ENCODE measurements around the gene ZBTB8A. TPM values are rescaled to one million over a fixed set of nuclear protein-coding genes. Genes with fewer than 3 reads are reported as not detected.
"Not testable (repeated sequence)": the region's sequence is repeated elsewhere in the genome, so short reads cannot be mapped to it uniquely, and the experiment has no call there.

ZBTB8A gene
- total RNA-seq, 2 experiments from 2014 or later = not detected

DNA sequence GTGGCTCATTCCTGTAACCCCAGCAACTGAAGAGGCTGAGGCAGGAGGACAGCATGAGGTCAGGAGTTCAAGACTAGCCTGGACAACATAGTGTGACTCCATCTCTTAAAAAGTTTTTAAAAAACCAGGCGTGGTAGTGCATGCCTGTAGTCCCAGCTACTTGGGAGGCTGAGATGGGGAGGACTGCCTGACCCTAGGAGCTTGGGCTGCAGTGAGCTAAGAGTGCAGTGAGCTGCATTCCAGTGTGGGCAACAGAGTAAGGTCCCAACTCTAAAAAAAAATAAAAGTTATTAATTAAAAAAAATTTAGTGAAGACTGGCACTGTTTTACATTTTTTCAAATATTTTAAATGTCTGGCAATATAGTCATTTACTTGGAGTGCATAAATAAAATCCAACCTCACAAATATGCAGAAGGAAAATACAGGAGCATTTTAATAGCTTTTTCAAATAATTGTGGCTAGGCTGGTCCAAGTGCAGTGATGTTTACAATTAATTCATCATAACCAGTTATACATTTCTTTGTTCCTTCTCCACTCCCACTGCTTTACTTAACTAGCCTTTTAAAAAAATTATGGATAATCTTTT is 100.4 kb downstream of the ZBTB8A start:
- H3K36me3 ChIP-seq (ENCODE audit: insufficient read depth, low read length) = peaks cover 20% of the 10 kb centered on the region
- H3K9me3 Mint-ChIP-seq = no peaks in the 10 kb centered on the region

DNA sequence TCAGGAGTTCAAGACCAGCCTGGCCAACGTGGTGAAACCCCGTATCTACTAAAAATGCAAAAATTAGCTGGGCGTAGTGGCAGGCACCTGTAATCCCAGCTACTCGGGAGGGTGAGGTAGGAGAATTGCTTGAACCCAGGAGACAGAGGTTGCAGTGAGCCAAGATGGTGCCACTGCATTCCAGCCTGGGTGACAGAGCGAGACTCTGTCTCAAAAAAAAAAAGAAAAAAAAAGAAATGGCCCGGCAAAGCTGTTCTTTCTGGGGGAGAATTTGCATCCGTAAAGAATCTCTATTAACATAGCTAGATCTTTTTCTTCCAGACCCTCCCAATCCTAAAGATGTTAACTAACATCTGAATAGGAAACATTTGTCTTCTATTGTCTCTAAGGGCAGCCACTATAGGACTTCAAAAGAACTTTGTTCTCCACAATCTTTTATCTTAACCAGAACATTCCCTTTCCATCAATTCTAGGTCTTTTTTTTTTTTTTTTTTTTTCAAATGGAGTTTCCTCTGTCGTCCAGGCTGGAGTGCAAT is 103.1 kb downstream of the ZBTB8A start:
- POLR2A ChIA-PET = interaction anchor here (0.7 kb wide), 1 partner anchor 9 kb away, joined by 3 read pairs; the partner anchor contains the start of gene RBBP4

More for the DNA sequence above, 100.4 kb downstream of the ZBTB8A start:
- no peak overlapping the region for H3K4me3 Mint-ChIP-seq
- peaks cover 19% of the 10 kb centered on the region for H3K4me1 Mint-ChIP-seq (ENCODE audit: low read depth)
- no peak for DNase-seq
- peaks cover 36% of the 10 kb centered on the region for H3K36me3 Mint-ChIP-seq (ENCODE audit: low read depth)
- POLR2A ChIA-PET = interaction anchor here (0.6 to 2.5 kb wide), 2 partner anchors 9 to 12 kb away, joined by 3 to 8 read pairs; partner anchors contain the start of gene RBBP4
- ATAC-seq (ENCODE audit: poor library complexity) = no peak
- H3K27ac Mint-ChIP-seq = no peak overlapping the region
- no peak overlapping the region for H3K4me3 ChIP-seq (ENCODE audit: low read length)
- intact Hi-C loops (cut with DNase I, micrococcal nuclease) = loop anchor here in 1 of 2 experiments (10.0 kb wide), 1 partner anchor 835 kb away; the partner anchor contains the start of gene ZSCAN20
- TF ChIP-seq, protein P1, sequence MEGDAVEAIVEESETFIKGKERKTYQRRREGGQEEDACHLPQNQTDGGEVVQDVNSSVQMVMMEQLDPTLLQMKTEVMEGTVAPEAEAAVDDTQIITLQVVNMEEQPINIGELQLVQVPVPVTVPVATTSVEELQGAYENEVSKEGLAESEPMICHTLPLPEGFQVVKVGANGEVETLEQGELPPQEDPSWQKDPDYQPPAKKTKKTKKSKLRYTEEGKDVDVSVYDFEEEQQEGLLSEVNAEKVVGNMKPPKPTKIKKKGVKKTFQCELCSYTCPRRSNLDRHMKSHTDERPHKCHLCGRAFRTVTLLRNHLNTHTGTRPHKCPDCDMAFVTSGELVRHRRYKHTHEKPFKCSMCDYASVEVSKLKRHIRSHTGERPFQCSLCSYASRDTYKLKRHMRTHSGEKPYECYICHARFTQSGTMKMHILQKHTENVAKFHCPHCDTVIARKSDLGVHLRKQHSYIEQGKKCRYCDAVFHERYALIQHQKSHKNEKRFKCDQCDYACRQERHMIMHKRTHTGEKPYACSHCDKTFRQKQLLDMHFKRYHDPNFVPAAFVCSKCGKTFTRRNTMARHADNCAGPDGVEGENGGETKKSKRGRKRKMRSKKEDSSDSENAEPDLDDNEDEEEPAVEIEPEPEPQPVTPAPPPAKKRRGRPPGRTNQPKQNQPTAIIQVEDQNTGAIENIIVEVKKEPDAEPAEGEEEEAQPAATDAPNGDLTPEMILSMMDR (IDR thresholded peaks at IDR 0.05) = no peak
- H3K27me3 Mint-ChIP-seq = no peaks in the 10 kb centered on the region
- no peaks in the 10 kb centered on the region for H3K9me3 ChIP-seq (ENCODE audit: control insufficient read depth in 1 of 2, insufficient read depth in 1 of 2, low read length in 2 of 2)
- CTCF ChIA-PET = no interaction called here
- H3K27ac ChIP-seq (ENCODE audit: low read depth in 1 of 2, low read length in 2 of 2) = no peak overlapping the region
- no peaks in the 10 kb centered on the region for H3K4me1 ChIP-seq (ENCODE audit: insufficient read depth, low read length)
- H3K27me3 ChIP-seq (ENCODE audit: control insufficient read depth in 1 of 2, insufficient read depth in 2 of 2, low read length in 2 of 2) = no peaks in the 10 kb centered on the region

DNA sequence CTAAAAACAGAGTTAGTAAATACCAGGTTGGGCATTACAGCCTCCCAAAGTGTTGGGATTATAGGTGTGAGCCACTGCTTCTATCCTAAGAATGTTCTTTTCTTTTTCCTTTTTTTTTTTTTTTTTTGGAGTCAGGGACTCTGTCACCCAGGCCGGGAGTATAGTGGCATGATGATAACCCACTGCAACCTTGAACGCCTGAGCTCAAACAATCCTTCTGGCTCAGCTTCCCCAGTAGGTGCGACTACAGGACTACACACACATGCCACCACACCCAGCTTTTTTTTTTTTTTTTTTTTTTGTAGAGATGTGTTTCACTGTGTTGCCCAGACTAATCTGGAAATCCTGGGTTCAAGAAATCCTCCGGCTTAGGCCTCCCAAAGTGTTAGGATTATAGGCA is 105.2 kb downstream of the ZBTB8A start:
- peaks cover 29% of the 10 kb centered on the region for H3K4me1 Mint-ChIP-seq (ENCODE audit: low read depth)
- TF ChIP-seq, protein P1 (IDR thresholded peaks at IDR 0.05) = no peak
- Histone ChIP-seq H3K27me3 (ENCODE audit: control insufficient read depth in 1 of 2, insufficient read depth in 2 of 2, low read length in 2 of 2) (no peaks in the 10 kb centered on the region), H3K36me3 (ENCODE audit: insufficient read depth, low read length) (peaks cover 7% of the 10 kb centered on the region), H3K4me1 (ENCODE audit: insufficient read depth, low read length) (peaks cover 17% of the 10 kb centered on the region), H3K27ac (ENCODE audit: low read depth in 1 of 2, low read length in 2 of 2) (no peak overlapping the region), H3K9me3 (ENCODE audit: control insufficient read depth in 1 of 2, insufficient read depth in 1 of 2, low read length in 2 of 2) (no peaks in the 10 kb centered on the region), H3K4me3 (ENCODE audit: low read length) (no peak overlapping the region)
- no peaks in the 10 kb centered on the region for H3K27me3 Mint-ChIP-seq
- ChIA-PET CTCF (no interaction called here), POLR2A (no interaction called here)
- DNase-seq (no peak), ATAC-seq (ENCODE audit: poor library complexity) (no peak)
- no peak overlapping the region for H3K27ac Mint-ChIP-seq
- H3K4me3 Mint-ChIP-seq = no peak overlapping the region
- intact Hi-C loops (cut with DNase I, micrococcal nuclease) = loop anchor here in 1 of 2 experiments (10.0 kb wide), 1 partner anchor 830 kb away; the partner anchor contains the start of gene ZSCAN20
- no peaks in the 10 kb centered on the region for H3K9me3 Mint-ChIP-seq
- H3K36me3 Mint-ChIP-seq (ENCODE audit: low read depth) = peaks cover 27% of the 10 kb centered on the region

More for the DNA sequence above, 103.1 kb downstream of the ZBTB8A start:
- H3K4me3 ChIP-seq (ENCODE audit: low read length); H3K4me1 ChIP-seq (ENCODE audit: insufficient read depth, low read length); H3K27me3 Mint-ChIP-seq; H3K9me3 Mint-ChIP-seq; H3K4me3 Mint-ChIP-seq; H3K27ac ChIP-seq (ENCODE audit: low read depth in 1 of 2, low read length in 2 of 2); ATAC-seq (ENCODE audit: poor library complexity); H3K9me3 ChIP-seq (ENCODE audit: control insufficient read depth in 1 of 2, insufficient read depth in 1 of 2, low read length in 2 of 2); H3K27ac Mint-ChIP-seq; H3K27me3 ChIP-seq (ENCODE audit: control insufficient read depth in 1 of 2, insufficient read depth in 2 of 2, low read length in 2 of 2); DNase-seq: not testable (repeated sequence)
- H3K4me1 Mint-ChIP-seq (ENCODE audit: low read depth) = peaks cover 14% of the 10 kb centered on the region
- peaks cover 20% of the 10 kb centered on the region for H3K36me3 ChIP-seq (ENCODE audit: insufficient read depth, low read length)
- intact Hi-C loops (cut with DNase I, micrococcal nuclease) = loop anchor here in 1 of 2 experiments (10.0 kb wide), 1 partner anchor 832 kb away; the partner anchor contains the start of gene ZSCAN20
- H3K36me3 Mint-ChIP-seq (ENCODE audit: low read depth) = peaks cover 24% of the 10 kb centered on the region
- CTCF ChIA-PET = interaction anchor here (1.4 kb wide), 1 partner anchor 10 kb away, joined by 3 read pairs; no protein-coding TSS in a partner anchor

All from CD4-positive, alpha-beta T cell (primary cell).